PC-9 (cell line): ENCODE results near the gene LSM3. TPM values are rescaled to one million over a fixed set of nuclear protein-coding genes. Genes with fewer than 3 reads are reported as not detected.
A peak's percentile ranks its signal among the peaks of the same experiment; 100 is the strongest.

Experiments
- BruUV-seq: library from RNA; stranded (reverse); fragments of 400-500 nt; replicated peaks from 2 replicates; lab custom pipeline; 2021; lab: Mats Ljungman, UMichigan
- CTCF ChIA-PET: fragments of 300-600 bp; sonication (Branson Sonifier 250); formaldehyde crosslinking; loops from one replicate; lab custom pipeline; 2022; ENCODE audit warnings: antibody characterized with exemption; lab: Charles Lee
- POLR2A ChIA-PET: fragments of 300-600 bp; sonication (Branson Sonifier 250); formaldehyde crosslinking; loops from one replicate; lab custom pipeline; 2022; ENCODE audit warnings: antibody characterized with exemption; ENCODE audit not compliant: unreplicated experiment; lab: Charles Lee
- DNase-seq, 2 experiments: peaks; one replicate each; pipeline versions ENCODE4 v3.0.0 to v3.0.0-alpha.2; 2015 to 2022; ENCODE audit warnings: mixed read lengths in 1 of 2
- H2AFZ ChIP-seq: fragments of 200-600 bp; sonication (generic); 2 replicates; pipeline ENCODE4 v1.8.1; 2017; ENCODE audit warnings: antibody characterized with exemption
- H3F3A ChIP-seq: fragments of 200-600 bp; sonication (generic); 2 replicates; pipeline ENCODE4 v1.8.1; 2017; ENCODE audit warnings: antibody characterized with exemption, mild to moderate bottlenecking, low read depth; ENCODE audit not compliant: insufficient read depth
- H3K27ac ChIP-seq: fragments of 200-600 bp; sonication (generic); 2 replicates; pipeline ENCODE4 v1.6.1; 2016; ENCODE audit warnings: mixed run types
- H3K27me3 ChIP-seq: fragments of 200-600 bp; sonication (generic); 2 replicates; pipeline ENCODE4 v1.6.1; 2016; ENCODE audit warnings: low read depth, mixed run types; ENCODE audit not compliant: insufficient read depth
- H3K36me3 ChIP-seq: fragments of 200-600 bp; sonication (generic); 2 replicates; pipeline ENCODE4 v1.6.1; 2016; ENCODE audit warnings: low read depth, mixed run types
- H3K4me1 ChIP-seq: fragments of 200-600 bp; sonication (generic); replicated peaks from 2 replicates; pipeline ENCODE4 v1.6.1; 2016; ENCODE audit warnings: mixed run types; ENCODE audit not compliant: insufficient read depth
- H3K4me2 ChIP-seq: fragments of 200-600 bp; sonication (generic); 2 replicates; pipeline ENCODE4 v1.6.1; 2017; ENCODE audit warnings: mixed run types
- H3K4me3 ChIP-seq: fragments of 200-600 bp; sonication (generic); 2 replicates; pipeline ENCODE4 v1.6.1; 2016; ENCODE audit warnings: mixed run types
- H3K79me2 ChIP-seq: fragments of 200-600 bp; sonication (generic); 2 replicates; pipeline ENCODE4 v1.6.1; 2017; ENCODE audit warnings: low read depth, mixed run types
- H3K9me2 ChIP-seq: fragments of 200-600 bp; sonication (generic); 2 replicates; pipeline ENCODE4 v1.8.1; 2017; ENCODE audit warnings: mild to moderate bottlenecking; ENCODE audit not compliant: insufficient read depth
- H3K9me3 ChIP-seq: fragments of 200-600 bp; sonication (generic); 2 replicates; pipeline ENCODE4 v1.8.1; 2016; ENCODE audit warnings: low read depth; ENCODE audit not compliant: insufficient read depth
- H4K20me1 ChIP-seq: fragments of 200-600 bp; sonication (generic); 2 replicates; pipeline ENCODE4 v1.8.1; 2017; ENCODE audit not compliant: insufficient read depth
- EZH2 ChIP-seq: fragments of 200-600 bp; sonication (generic); IDR thresholded peaks from 2 replicates; pipeline ENCODE4 v1.8.0; 2017; ENCODE audit warnings: antibody characterized with exemption, low read depth
- intact Hi-C: fragments of 100-400 bp; cut with micrococcal nuclease; formaldehyde crosslinking; loops from one replicate; pipeline ENCODE4 v1.10.0; 2022; ENCODE audit not compliant: unreplicated experiment
- total RNA-seq: library from RNA; stranded (reverse); gene quantifications from 2 replicates; pipeline ENCODE4 v1.2.3, GENCODE V29; 2021
- TF ChIP-seq, protein P1 (sequence below): fragments of 200-600 bp; sonication (generic); conservative IDR thresholded peaks from 2 replicates; pipeline ENCODE4 v1.6.1; 2017; ENCODE audit warnings: mixed run types, antibody characterized with exemption, mild to moderate bottlenecking, moderate library complexity

LSM3 gene
- total RNA-seq, 1 experiment from 2014 or later = 18.3 TPM

DNA sequence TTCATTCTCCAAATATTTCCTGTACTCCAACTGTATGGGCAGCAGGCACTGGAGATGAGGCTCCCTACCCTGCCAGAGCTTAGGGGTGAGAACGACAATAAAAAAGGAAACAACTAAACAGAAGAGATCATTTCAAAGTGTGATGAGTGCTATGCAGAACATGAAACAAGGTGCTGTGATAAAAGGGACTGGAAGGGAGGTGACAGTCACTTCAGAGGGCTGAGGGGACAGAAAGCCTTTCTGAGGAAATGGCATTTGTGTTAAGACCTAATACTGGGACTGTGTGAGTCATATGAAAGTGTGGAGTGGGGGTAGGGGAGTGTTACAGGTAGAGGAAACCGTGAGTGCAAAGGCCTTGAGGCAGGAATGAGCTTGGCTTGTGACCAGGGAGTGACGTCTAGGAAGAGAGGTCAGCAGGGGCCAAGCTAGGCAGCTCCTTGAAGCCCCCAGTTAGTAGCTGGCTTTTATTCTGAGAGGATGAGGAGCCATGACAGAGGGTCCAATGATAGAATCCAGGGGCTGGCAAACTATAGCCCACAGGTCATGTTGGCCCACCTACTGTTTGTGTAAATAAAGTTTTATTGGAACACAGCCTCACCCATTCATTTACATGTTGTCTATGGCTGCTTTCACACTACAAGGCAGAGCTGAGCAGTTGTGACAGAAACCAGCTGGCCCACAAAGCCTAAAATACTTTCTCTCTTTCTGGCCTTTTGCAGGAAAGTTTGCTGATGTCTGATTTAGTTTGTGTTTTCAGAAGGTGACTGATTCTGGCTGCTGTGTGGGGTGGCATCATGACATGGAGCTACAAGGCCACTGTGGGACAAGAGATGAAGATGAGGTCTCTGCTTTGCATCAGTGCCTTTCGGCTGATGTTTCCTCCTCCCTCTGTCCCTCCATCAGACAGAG, 56.6 kb downstream of the LSM3 start:
- 0 out of 2 replicates have a peak overlapping the region, but pooled peaks have one; percentile 3 for H2AFZ ChIP-seq
- no peak for TF ChIP-seq EZH2
- TF ChIP-seq, protein P1, sequence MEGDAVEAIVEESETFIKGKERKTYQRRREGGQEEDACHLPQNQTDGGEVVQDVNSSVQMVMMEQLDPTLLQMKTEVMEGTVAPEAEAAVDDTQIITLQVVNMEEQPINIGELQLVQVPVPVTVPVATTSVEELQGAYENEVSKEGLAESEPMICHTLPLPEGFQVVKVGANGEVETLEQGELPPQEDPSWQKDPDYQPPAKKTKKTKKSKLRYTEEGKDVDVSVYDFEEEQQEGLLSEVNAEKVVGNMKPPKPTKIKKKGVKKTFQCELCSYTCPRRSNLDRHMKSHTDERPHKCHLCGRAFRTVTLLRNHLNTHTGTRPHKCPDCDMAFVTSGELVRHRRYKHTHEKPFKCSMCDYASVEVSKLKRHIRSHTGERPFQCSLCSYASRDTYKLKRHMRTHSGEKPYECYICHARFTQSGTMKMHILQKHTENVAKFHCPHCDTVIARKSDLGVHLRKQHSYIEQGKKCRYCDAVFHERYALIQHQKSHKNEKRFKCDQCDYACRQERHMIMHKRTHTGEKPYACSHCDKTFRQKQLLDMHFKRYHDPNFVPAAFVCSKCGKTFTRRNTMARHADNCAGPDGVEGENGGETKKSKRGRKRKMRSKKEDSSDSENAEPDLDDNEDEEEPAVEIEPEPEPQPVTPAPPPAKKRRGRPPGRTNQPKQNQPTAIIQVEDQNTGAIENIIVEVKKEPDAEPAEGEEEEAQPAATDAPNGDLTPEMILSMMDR = no peak
- no peaks in the 10 kb centered on the region for H4K20me1 ChIP-seq
- H3K27ac ChIP-seq = peak overlapping the region; percentile 90
- no TSS peak for BruUV-seq
- H3K27me3 ChIP-seq = no peaks in the 10 kb centered on the region
- intact Hi-C loops = loop anchor here (2.0 kb wide), 1 partner anchor 18 kb away; no protein-coding TSS in a partner anchor
- H3K79me2 ChIP-seq = no peaks in the 10 kb centered on the region
- peaks cover 36% of the 10 kb centered on the region for H3F3A ChIP-seq
- peak; percentile 28 to 78 for DNase-seq
- no peaks in the 10 kb centered on the region for H3K9me2 ChIP-seq
- peaks cover 17% of the 10 kb centered on the region for H3K9me3 ChIP-seq
- POLR2A ChIA-PET = no interaction called here
- H3K4me3 ChIP-seq = peak overlapping the region; percentile 2; the same call in 1 of the 2 replicates
- H3K4me2 ChIP-seq = peak overlapping the region; percentile 66
- H3K4me1 ChIP-seq = peaks cover 46% of the 10 kb centered on the region
- CTCF ChIA-PET = interaction anchor here (0.6 to 1.4 kb wide), 2 partner anchors 32 to 183 kb away, joined by 3 to 6 read pairs; no protein-coding TSS in a partner anchor
- no peaks in the 10 kb centered on the region for H3K36me3 ChIP-seq

DNA sequence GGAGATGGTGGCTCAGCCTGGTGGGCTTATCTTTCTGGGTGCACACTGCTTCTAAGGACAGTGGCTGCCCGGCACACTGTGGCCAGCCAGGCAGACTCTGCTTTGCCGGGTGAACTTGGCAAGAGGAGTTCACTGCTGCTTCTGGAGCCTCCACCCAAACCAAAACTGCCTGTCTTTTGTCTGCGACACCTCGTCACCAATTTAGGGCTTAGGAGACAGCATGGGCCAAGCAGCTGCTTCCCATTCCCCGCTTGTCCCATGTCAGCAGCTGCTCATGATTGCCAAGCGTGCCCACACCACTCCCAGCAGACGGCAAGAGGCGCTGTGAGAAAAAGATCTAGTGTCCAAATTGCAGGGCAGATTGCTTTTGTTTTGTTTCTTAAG, 57.3 kb downstream of the LSM3 start:
- H3K9me3 ChIP-seq = peaks cover 17% of the 10 kb centered on the region
- POLR2A ChIA-PET = no interaction called here
- peaks cover 40% of the 10 kb centered on the region for H3K4me1 ChIP-seq
- H4K20me1 ChIP-seq = no peaks in the 10 kb centered on the region
- H3K27ac ChIP-seq = peak overlapping the region; percentile 90
- intact Hi-C loops = loop anchor here (2.0 kb wide), 1 partner anchor 17 kb away; no protein-coding TSS in a partner anchor
- H3K4me3 ChIP-seq = no peak overlapping the region
- H3K9me2 ChIP-seq = no peaks in the 10 kb centered on the region
- CTCF ChIA-PET = interaction anchor here (1.4 kb wide), 1 partner anchor 32 kb away, joined by 6 read pairs; no protein-coding TSS in a partner anchor
- no TSS peak for BruUV-seq
- H3K36me3 ChIP-seq = no peaks in the 10 kb centered on the region
- no peak for DNase-seq
- peaks cover 34% of the 10 kb centered on the region for H3F3A ChIP-seq
- no peaks in the 10 kb centered on the region for H3K79me2 ChIP-seq
- TF ChIP-seq, protein P1 = no peak
- no peak for TF ChIP-seq EZH2
- 0 out of 2 replicates have a peak overlapping the region, but pooled peaks have one; percentile 66 for H3K4me2 ChIP-seq
- H3K27me3 ChIP-seq = no peaks in the 10 kb centered on the region
- no peak overlapping the region for H2AFZ ChIP-seq

DNA sequence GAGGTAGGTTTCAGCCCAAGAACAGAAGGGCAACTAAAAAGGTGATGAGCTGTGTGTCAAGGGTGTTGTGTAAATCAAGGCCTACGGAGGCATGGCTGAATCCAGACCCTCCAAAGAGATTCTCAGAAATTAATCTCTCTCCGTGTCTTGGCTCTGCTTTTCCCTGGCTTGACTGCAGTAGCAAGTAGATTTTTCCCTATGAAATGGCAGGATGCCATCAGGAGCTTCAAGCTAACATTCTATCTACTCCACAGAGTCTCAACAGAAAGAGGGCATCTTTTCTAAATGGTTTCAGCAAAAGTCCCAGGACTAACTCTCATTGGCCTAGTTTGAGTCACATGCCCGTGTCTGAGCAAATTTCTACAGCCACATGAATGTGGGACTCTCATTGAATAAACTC, 58.3 kb downstream of the LSM3 start:
- Histone ChIP-seq H4K20me1 (no peaks in the 10 kb centered on the region), H3F3A (peaks cover 34% of the 10 kb centered on the region), H2AFZ (no peak overlapping the region), H3K79me2 (no peaks in the 10 kb centered on the region), H3K4me3 (no peak overlapping the region), H3K9me2 (no peaks in the 10 kb centered on the region), H3K4me2 (no peak overlapping the region), H3K27ac (no peak overlapping the region), H3K27me3 (no peaks in the 10 kb centered on the region), H3K4me1 (peaks cover 36% of the 10 kb centered on the region), H3K36me3 (no peaks in the 10 kb centered on the region), H3K9me3 (peaks cover 17% of the 10 kb centered on the region)
- TF ChIP-seq, protein P1 = no peak
- TF ChIP-seq EZH2 = no peak
- intact Hi-C loops = no loop called here
- ChIA-PET CTCF (no interaction called here), POLR2A (no interaction called here)
- no TSS peak for BruUV-seq
- DNase-seq = no peak
